Suprapubic skin (tissue), 3 donors: Measurements from ENCODE around the gene SLX9.

Source experiments
- CTCF ChIP-seq, 2 donors: fragments of 200-600 bp in 1 of 2; fragments of 450-650 bp in 1 of 2; sonication (generic) in 1 of 2; IDR thresholded peaks; one replicate each; pipeline ENCODE4 v1.5.1; 2016 to 2019; ENCODE audit warnings: antibody characterized with exemption in 2 of 2, mild to moderate bottlenecking in 1 of 2, moderate library complexity in 1 of 2
- EP300 ChIP-seq: sonication (generic); formaldehyde crosslinking; IDR thresholded peaks from one replicate; pipeline ENCODE4 v1.6.1; 2017; ENCODE audit warnings: antibody characterized with exemption
- POLR2A ChIP-seq, 2 donors: fragments of 450-650 bp; IDR thresholded peaks; one replicate each; pipeline ENCODE4 v1.6.1; 2017; ENCODE audit warnings: antibody characterized with exemption in 2 of 2, mild to moderate bottlenecking in 2 of 2, moderate library complexity in 2 of 2

- no peak for TF ChIP-seq EP300
- no peak for TF ChIP-seq CTCF (IDR thresholded peaks at IDR 0.05)
- no peak for TF ChIP-seq POLR2A (IDR thresholded peaks at IDR 0.05)
Measured at GRCh38 chr21:44927259-44927586, 12.6 kb upstream of the SLX9 start.
